Regular cardiac myocyte (primary cell): ENCODE measurements around the gene PLA2G10. TPM values are rescaled to one million over a fixed set of nuclear protein-coding genes. Genes with fewer than 3 reads are reported as not detected.

Experiments used
- total RNA-seq: library from RNA; depleted of rRNA; stranded (reverse); fragments of >200 nt; gene quantifications from 2 replicates; pipeline ENCODE4 v1.2.3, GENCODE V29; 2014

The PLA2G10 gene
- not detected in 2 replicates for total RNA-seq

GRCh38 chr16:14694129-14694528 lies at the start of gene PLA2G10:
Gene PLA2G10 (minus strand): TSS chr16:14694308. CDS start chr16:14694229, 79 bp downstream.

GRCh38 chr16:14742273-14743128 lies 48.4 kb upstream of the PLA2G10 start, which contains the start of gene NPIPA2:
Gene NPIPA2 (plus strand): TSS chr16:14742533. CDS start chr16:14748066, 5,533 bp downstream.

GRCh38 chr16:14703156-14704011 lies 9.3 kb upstream of the PLA2G10 start, which contains the start of gene NPIPA3:
Gene NPIPA3 (plus strand): TSS chr16:14703411. CDS start chr16:14708944, 5,533 bp downstream.

GRCh38 chr16:14632693-14633569 lies 61.2 kb downstream of the PLA2G10 start, which contains the start of gene BFAR:
Gene BFAR (plus strand): TSS chr16:14632951. CDS start chr16:14644347, 11,396 bp downstream.

DNA sequence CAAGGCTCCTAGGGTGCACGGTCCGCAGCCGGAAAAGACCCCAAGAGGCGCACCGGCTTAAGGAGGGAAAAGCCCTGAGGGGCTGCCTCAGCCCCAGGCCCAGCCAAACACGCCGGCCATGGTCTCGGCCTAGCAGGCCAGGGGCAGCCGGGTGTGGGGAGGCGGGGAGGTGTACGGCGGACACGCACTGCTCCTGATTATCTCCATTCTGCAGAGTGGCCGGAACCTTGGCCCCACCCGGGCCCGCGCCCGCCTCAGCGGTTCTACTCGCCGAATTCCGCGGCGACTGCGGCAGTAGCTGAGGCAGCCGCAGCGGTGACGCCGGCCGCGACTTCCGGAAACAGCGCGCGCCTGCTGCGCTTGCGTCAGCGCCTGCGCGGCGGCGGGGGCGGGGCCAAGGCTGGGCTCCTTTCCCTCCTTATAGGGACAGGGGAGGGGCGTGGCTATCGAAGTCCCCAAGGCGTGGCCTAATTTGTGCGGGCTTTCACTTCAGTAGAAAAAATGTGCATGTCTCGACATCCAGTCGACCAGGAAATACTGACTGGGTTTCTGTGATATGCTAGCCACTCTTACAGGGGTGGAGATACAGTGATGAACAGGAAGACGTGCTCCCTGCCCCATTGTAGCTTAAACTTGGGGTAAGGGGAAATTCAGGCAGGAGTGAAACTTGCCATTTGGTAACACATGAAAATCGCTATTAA lies 64.0 kb downstream of the PLA2G10 start, which contains the start of gene PARN:
PARN (minus strand) TSS at position 342 of the 701 bp plus-strand sequence; CDS start at position 207, 135 bp downstream.

Other genes with a start within 250 kb of the PLA2G10 start
- 23.4 and 27.0 TPM in 2 replicates for gene PARN, start 64.0 kb downstream of the PLA2G10 start, total RNA-seq
- 87.4 and 116 TPM in 2 replicates for gene BFAR, start 61.4 kb downstream of the PLA2G10 start, total RNA-seq
- not detected in 2 replicates for gene NPIPA3, start 9.1 kb upstream of the PLA2G10 start, total RNA-seq
- not detected in 2 replicates for gene NPIPA2, start 48.2 kb upstream of the PLA2G10 start, total RNA-seq
- gene NOMO1, start 139.4 kb upstream of the PLA2G10 start, total RNA-seq, result 83.4 and 113 TPM in 2 replicates
- 18.4 and 52.7 TPM in 2 replicates for gene NPIPA1, start 243.1 kb upstream of the PLA2G10 start, total RNA-seq